K562 (cell line): Measurements from ENCODE around the gene CDC42BPB. TPM values are rescaled to one million over a fixed set of nuclear protein-coding genes. Genes with fewer than 3 reads are reported as not detected.

ENCODE experiments used
- CBFB ChIP-seq: sonication (generic); formaldehyde crosslinking; IDR thresholded peaks from 2 replicates; pipeline ENCODE4 v1.4.0; 2020; ENCODE audit warnings: mild to moderate bottlenecking, missing genetic modification reagents
- CC2D1A ChIP-seq: fragments of 450-650 bp; IDR thresholded peaks from 2 replicates; pipeline ENCODE4 v1.6.1; 2017; ENCODE audit warnings: mild to moderate bottlenecking
- EHMT2 ChIP-seq: fragments of 450-650 bp; IDR thresholded peaks from 2 replicates; pipeline ENCODE4 v1.6.1; 2018; ENCODE audit warnings: antibody characterized with exemption
- ELF1 ChIP-seq: fragments of 200-800 bp; sonication (Bioruptor generic); IDR thresholded peaks from 2 replicates; pipeline ENCODE4 v1.6.1; 2016; ENCODE audit warnings: missing genetic modification characterization, missing compliant biosample characterization
- HBP1 ChIP-seq: fragments of 450-650 bp; formaldehyde crosslinking; IDR thresholded peaks from 2 replicates; pipeline ENCODE4 v1.4.0; 2022; ENCODE audit warnings: missing genetic modification characterization
- MTA3 ChIP-seq: fragments of 450-650 bp; formaldehyde crosslinking; IDR thresholded peaks from 2 replicates; pipeline ENCODE4 v1.6.1; 2017; ENCODE audit warnings: mild to moderate bottlenecking, borderline replicate concordance
- NR2F6 ChIP-seq: fragments of 450-650 bp; formaldehyde crosslinking; IDR thresholded peaks from 2 replicates; pipeline ENCODE4 v1.4.0; 2020; ENCODE audit warnings: mild to moderate bottlenecking
- OTX1 ChIP-seq: fragments of 450-650 bp; formaldehyde crosslinking; IDR thresholded peaks from 2 replicates; pipeline ENCODE4 v1.4.0; 2022; ENCODE audit warnings: mild to moderate bottlenecking
- RB1 ChIP-seq: fragments of 450-650 bp; IDR thresholded peaks from 2 replicates; pipeline ENCODE4 v1.6.1; 2017; ENCODE audit warnings: low read depth, mild to moderate bottlenecking
- RCOR1 ChIP-seq, 2 experiments: IDR thresholded peaks; 2 replicates each; pipeline ENCODE4 v1.6.1; 2012; ENCODE audit warnings: low read depth in 2 of 2, low read length in 2 of 2, borderline replicate concordance in 1 of 2, improper control_type of control experiment in 1 of 2
- RFX5 ChIP-seq: IDR thresholded peaks from 2 replicates; pipeline ENCODE4 v1.6.1; 2011; ENCODE audit warnings: low read depth, mild to moderate bottlenecking, improper control_type of control experiment, low read length
- SMAD2 ChIP-seq: fragments of 150-350 bp; IDR thresholded peaks from 2 replicates; pipeline ENCODE4 v1.6.1; 2014; ENCODE audit warnings: low read depth, mild to moderate bottlenecking, low read length
- ZC3H4 ChIP-seq: sonication (generic); formaldehyde crosslinking; IDR thresholded peaks from 2 replicates; pipeline ENCODE4 v1.9.0; 2021; ENCODE audit warnings: missing genetic modification reagents, borderline replicate concordance
- ZNF407 ChIP-seq: fragments of 450-650 bp; IDR thresholded peaks from 2 replicates; pipeline ENCODE4 v1.6.1; 2016; ENCODE audit warnings: low read depth
- polyA plus RNA-seq, 8 experiments: library from polyadenylated mRNA; depleted of rRNA in 4 of 8; stranded (reverse) in 5 of 8; unstranded in 3 of 8; fragments of >200 nt; fragmentation: Nextera tagmentation in 2 of 8; fragmentation: Illumina TruSeq in 1 of 8; extraction: Ambion mirVana in 2 of 8; extraction: Trizol in 1 of 8; gene quantifications; 2 replicates each; pipeline versions ENCODE4 v1.2.1 to v1.2.3, GENCODE V29; 2011 to 2014; ENCODE audit warnings: inconsistent platforms in 1 of 8, missing spikeins in 1 of 8
- total RNA-seq, 7 experiments: library from RNA; depleted of rRNA in 6 of 7; stranded (reverse); fragments of >200 nt in 6 of 7; fragmentation: Illumina TruSeq in 2 of 7; extraction: Trizol in 2 of 7; gene quantifications; 2 replicates each; pipeline versions ENCODE4 v1.2.1 to v1.2.3, GENCODE V29; 2011 to 2021; ENCODE audit warnings: low replicate concordance in 1 of 7
- TF ChIP-seq, protein P1 (sequence below): fragments of 200-800 bp; sonication (Bioruptor generic); IDR thresholded peaks from 2 replicates; pipeline ENCODE4 v1.6.1; 2017; ENCODE audit warnings: missing genetic modification characterization, missing compliant biosample characterization
- TF ChIP-seq, protein P2 (sequence below): fragments of 450-650 bp; IDR thresholded peaks from 2 replicates; pipeline ENCODE4 v1.6.1; 2016

Gene CDC42BPB
- total and polyA plus RNA-seq, 9 of the 15 experiments (the other 6 are each of a cell fraction or from before 2014, with no cell fraction given): 0.07 to 24.3 (median 12.6) TPM

GRCh38 chr14:103104654-103105452, 47.5 kb upstream of the CDC42BPB start (continued):
- TF ChIP-seq HBP1 (CRISPR knock-in tag) (peak; percentile 89), ELF1 (tag) (no peak), CBFB (no peak), RFX5 (no peak), ZNF407 (peak; percentile 41; the same call in 1 of the 2 replicates), EHMT2 (0 out of 2 replicates have a peak, but pooled peaks have one; percentile 38), SMAD2 (no peak), ZC3H4 (CRISPR knock-in tag) (no peak), MTA3 (peak; percentile 36; the same call in 1 of the 2 replicates), RCOR1 (IDR thresholded peaks at IDR 0.05; ENCODE audit: borderline replicate concordance in 1 of 2, low read depth in 2 of 2, low read length in 2 of 2) (no peak), OTX1 (CRISPR knock-in tag) (peak; percentile 80; the same call in 1 of the 2 replicates), NR2F6 (CRISPR knock-in tag) (0 out of 2 replicates have a peak, but pooled peaks have one; percentile 12), RB1 (peak; percentile 39; the same call in 1 of the 2 replicates), CC2D1A (peak; percentile 90)
- TF ChIP-seq, protein P1, sequence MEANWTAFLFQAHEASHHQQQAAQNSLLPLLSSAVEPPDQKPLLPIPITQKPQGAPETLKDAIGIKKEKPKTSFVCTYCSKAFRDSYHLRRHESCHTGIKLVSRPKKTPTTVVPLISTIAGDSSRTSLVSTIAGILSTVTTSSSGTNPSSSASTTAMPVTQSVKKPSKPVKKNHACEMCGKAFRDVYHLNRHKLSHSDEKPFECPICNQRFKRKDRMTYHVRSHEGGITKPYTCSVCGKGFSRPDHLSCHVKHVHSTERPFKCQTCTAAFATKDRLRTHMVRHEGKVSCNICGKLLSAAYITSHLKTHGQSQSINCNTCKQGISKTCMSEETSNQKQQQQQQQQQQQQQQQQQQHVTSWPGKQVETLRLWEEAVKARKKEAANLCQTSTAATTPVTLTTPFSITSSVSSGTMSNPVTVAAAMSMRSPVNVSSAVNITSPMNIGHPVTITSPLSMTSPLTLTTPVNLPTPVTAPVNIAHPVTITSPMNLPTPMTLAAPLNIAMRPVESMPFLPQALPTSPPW (CRISPR knock-in tag): peak; percentile 32; the same call in 1 of the 2 replicates
- TF ChIP-seq, protein P2, sequence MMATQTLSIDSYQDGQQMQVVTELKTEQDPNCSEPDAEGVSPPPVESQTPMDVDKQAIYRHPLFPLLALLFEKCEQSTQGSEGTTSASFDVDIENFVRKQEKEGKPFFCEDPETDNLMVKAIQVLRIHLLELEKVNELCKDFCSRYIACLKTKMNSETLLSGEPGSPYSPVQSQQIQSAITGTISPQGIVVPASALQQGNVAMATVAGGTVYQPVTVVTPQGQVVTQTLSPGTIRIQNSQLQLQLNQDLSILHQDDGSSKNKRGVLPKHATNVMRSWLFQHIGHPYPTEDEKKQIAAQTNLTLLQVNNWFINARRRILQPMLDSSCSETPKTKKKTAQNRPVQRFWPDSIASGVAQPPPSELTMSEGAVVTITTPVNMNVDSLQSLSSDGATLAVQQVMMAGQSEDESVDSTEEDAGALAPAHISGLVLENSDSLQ: peak; percentile 22; the same call in 1 of the 2 replicates
